Measurements from ENCODE around the gene ZSWIM6. TPM values are rescaled to one million over a fixed set of nuclear protein-coding genes. Genes with fewer than 3 reads are reported as not detected.

ZSWIM6 gene
- total and polyA plus RNA-seq, 12 donors: 2.1 to 10.3 (median 6.7) TPM

GRCh38 chr5:61379677-61380076 lies 47.6 kb downstream of the ZSWIM6 start:
- 92 to 98% methylated on average over 2 of the region's 2 CpGs for WGBS, 2 donors
- no peak for ATAC-seq

GRCh38 chr5:61381968-61382367 lies 49.9 kb downstream of the ZSWIM6 start:
- 91 to 92% methylated on average over 2 of the region's 2 CpGs for WGBS, 2 donors
- ATAC-seq (no peak), DNase-seq (no peak)
- Histone ChIP-seq H3K4me1 (peaks cover 0 to 16% (median 9%) of the 10 kb centered on the region in 9 donors), H3K36me3 (no peaks in the 10 kb centered on the region), H3K27me3 (no peaks in the 10 kb centered on the region), H3K4me3 (no peak overlapping the region), H3K9me3 (no peaks in the 10 kb centered on the region), H3K27ac (no peak overlapping the region)
- intact Hi-C loops (cut with DNase I): no loop called here
- no peak for TF ChIP-seq CTCF (IDR thresholded peaks at IDR 0.05)

More at GRCh38 chr5:61379677-61380076, 47.6 kb downstream of the ZSWIM6 start:
- no peak for TF ChIP-seq CTCF (IDR thresholded peaks at IDR 0.05)
- H3K9me3 ChIP-seq: no peaks in the 10 kb centered on the region
- no peak overlapping the region for H3K27ac ChIP-seq
- DNase-seq: no peak
- intact Hi-C loops (cut with DNase I): no loop called here
- no peaks in the 10 kb centered on the region for H3K27me3 ChIP-seq
- no peaks in the 10 kb centered on the region for H3K36me3 ChIP-seq
- no peaks in the 10 kb centered on the region for H3K4me1 ChIP-seq
- H3K4me3 ChIP-seq: no peak overlapping the region

- DNase-seq: no peak
- Histone ChIP-seq H3K27me3 (no peaks in the 10 kb centered on the region), H3K4me3 (no peak overlapping the region), H3K36me3 (no peaks in the 10 kb centered on the region), H3K4me1 (peaks cover 0 to 21% (median 11%) of the 10 kb centered on the region in 9 donors), H3K9me3 (no peaks in the 10 kb centered on the region), H3K27ac (no peak overlapping the region)
- no peak for TF ChIP-seq CTCF (IDR thresholded peaks at IDR 0.05)
- intact Hi-C loops (cut with DNase I): no loop called here
- ATAC-seq: no peak
- WGBS, 2 donors: 95% methylated on average over 3 of the region's 3 CpGs
Observed at GRCh38 chr5:61385627-61386026, 53.6 kb downstream of the ZSWIM6 start.

GRCh38 chr5:61386045-61386800 lies 54.2 kb downstream of the ZSWIM6 start:
- no peak for DNase-seq
- no peak overlapping the region for H3K27ac ChIP-seq
- no peaks in the 10 kb centered on the region for H3K27me3 ChIP-seq
- ATAC-seq: no peak
- H3K36me3 ChIP-seq: no peaks in the 10 kb centered on the region
- H3K4me3 ChIP-seq: no peak overlapping the region
- intact Hi-C loops (cut with DNase I): no loop called here
- H3K4me1 ChIP-seq: peaks cover 0 to 21% (median 11%) of the 10 kb centered on the region in 9 donors
- H3K9me3 ChIP-seq: no peaks in the 10 kb centered on the region
- TF ChIP-seq CTCF (IDR thresholded peaks at IDR 0.05): no peak
- 63 to 70% methylated on average over 2 of the region's 2 CpGs for WGBS, 2 donors

All from heart right ventricle (tissue), 16 donors.